HUES6 (cell line): ENCODE measurements around the gene TRIO.

Experiments
- H3K27ac ChIP-seq: 2 replicates; pipeline ENCODE4 v1.7.0; 2013; ENCODE audit warnings: low read depth, mild to moderate bottlenecking, low read length, inconsistent platforms
- H3K27me3 ChIP-seq: 2 replicates; pipeline ENCODE4 v1.6.1; 2013; ENCODE audit warnings: low read length; ENCODE audit not compliant: control insufficient read depth, insufficient read depth
- H3K36me3 ChIP-seq: 2 replicates; pipeline ENCODE4 v1.6.1; 2013; ENCODE audit warnings: low read length; ENCODE audit not compliant: control insufficient read depth, insufficient read depth
- H3K4me1 ChIP-seq: 2 replicates; pipeline ENCODE4 v1.6.1; 2013; ENCODE audit warnings: low read length; ENCODE audit not compliant: control insufficient read depth, insufficient read depth
- H3K4me3 ChIP-seq: 2 replicates; pipeline ENCODE4 v1.5.1; 2013; ENCODE audit warnings: low read depth, low read length
- H3K9ac ChIP-seq: one replicate; pipeline ENCODE4 v1.6.1; 2013; ENCODE audit warnings: mild to moderate bottlenecking, low read length
- H3K9me3 ChIP-seq: 2 replicates; pipeline ENCODE4 v1.6.1; 2013; ENCODE audit warnings: low read depth, low read length; ENCODE audit not compliant: control insufficient read depth, insufficient read depth

The TRIO gene

GRCh38 chr5:14147210-14147609, 4.1 kb downstream of the TRIO start:
- H3K9me3 ChIP-seq: no peaks in the 10 kb centered on the region
- no peak overlapping the region for H3K4me3 ChIP-seq
- H3K27ac ChIP-seq: no peak overlapping the region
- H3K4me1 ChIP-seq: peaks cover 55% of the 10 kb centered on the region
- H3K36me3 ChIP-seq: no peaks in the 10 kb centered on the region
- no peaks in the 10 kb centered on the region for H3K27me3 ChIP-seq
- H3K9ac ChIP-seq: no peak overlapping the region

DNA sequence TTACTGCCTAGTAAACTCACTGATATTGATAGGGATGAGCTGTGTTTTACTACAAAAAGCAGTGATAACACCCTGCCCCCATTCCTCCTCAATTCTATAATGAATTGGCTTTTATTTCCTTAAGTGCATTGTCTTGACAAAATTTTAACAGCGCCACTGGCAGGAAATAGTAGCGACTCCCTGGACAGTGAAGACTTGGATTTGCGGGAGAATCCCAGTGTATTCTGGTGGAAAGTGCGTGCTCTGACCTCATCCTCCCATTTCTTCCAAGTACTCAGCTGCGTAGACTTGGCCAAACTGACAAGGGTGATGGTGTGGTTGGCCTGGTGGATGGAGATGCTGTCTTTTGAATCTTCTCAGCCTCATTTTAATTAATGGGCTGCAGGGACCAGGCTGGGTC, 5.3 kb downstream of the TRIO start:
- Histone ChIP-seq H3K4me1 (peaks cover 65% of the 10 kb centered on the region), H3K27ac (no peak overlapping the region), H3K4me3 (0 out of 2 replicates have a peak overlapping the region, but pooled peaks have one; percentile 9), H3K27me3 (no peaks in the 10 kb centered on the region), H3K9me3 (no peaks in the 10 kb centered on the region), H3K36me3 (no peaks in the 10 kb centered on the region), H3K9ac (no peak overlapping the region)

GRCh38 chr5:14148890-14149671, 5.9 kb downstream of the TRIO start:
- Histone ChIP-seq H3K4me3 (0 out of 2 replicates have a peak overlapping the region, but pooled peaks have one; percentile 9), H3K27me3 (no peaks in the 10 kb centered on the region), H3K9ac (no peak overlapping the region), H3K4me1 (peaks cover 71% of the 10 kb centered on the region), H3K9me3 (no peaks in the 10 kb centered on the region), H3K27ac (no peak overlapping the region), H3K36me3 (no peaks in the 10 kb centered on the region)

DNA sequence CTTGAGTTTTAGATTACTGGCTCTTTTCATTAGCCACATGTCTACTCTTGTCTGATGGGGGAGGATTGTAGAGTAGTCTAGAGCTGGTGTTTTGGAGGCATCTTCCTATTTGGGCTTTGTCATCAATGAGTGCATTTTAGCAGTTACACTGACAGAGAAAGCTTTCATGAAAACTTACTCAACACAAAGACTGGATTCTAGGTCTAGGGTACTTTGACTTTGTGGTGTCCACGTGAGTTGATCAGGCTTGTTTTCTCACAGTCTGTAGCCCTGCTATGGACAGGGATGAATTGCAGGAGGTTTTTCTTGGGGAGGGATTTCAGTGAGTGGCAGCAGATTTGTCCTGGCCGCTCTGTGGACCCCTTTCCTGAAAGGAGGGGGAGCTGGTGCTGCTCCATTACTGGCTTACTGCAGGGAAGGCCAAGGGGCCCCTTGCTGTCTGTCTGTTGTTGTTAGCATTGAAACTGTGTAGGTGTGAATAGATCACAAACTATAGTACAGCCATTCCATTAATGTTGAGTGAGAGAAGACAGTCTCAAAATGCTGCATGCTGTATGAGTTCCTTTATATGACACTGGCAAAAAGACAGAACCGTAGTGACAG, 6.6 kb downstream of the TRIO start:
- Histone ChIP-seq H3K27me3 (no peaks in the 10 kb centered on the region), H3K4me1 (peaks cover 78% of the 10 kb centered on the region), H3K4me3 (no peak overlapping the region), H3K36me3 (no peaks in the 10 kb centered on the region), H3K9ac (no peak overlapping the region), H3K9me3 (no peaks in the 10 kb centered on the region), H3K27ac (no peak overlapping the region)

DNA sequence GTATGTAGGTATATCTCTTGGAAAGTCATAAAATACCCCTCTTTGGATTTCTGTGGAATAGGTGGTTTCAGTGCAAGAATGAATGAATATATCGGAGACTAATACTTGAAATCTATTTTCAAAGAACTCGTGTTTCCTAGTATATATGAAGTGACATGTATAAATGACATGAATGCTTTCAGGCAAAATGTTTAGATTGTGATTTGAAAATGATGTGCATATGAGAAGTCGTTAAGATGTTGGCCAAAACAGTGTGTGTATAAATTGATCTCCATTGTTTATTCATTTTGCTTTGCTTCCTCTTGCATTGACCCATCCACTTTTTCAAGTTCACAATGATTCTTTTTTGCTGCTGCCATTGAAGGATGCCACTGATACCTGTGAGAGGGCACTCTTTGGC, 8.3 kb downstream of the TRIO start:
- Histone ChIP-seq H3K9ac (no peak overlapping the region), H3K36me3 (no peaks in the 10 kb centered on the region), H3K4me1 (peaks cover 82% of the 10 kb centered on the region), H3K9me3 (no peaks in the 10 kb centered on the region), H3K27ac (no peak overlapping the region), H3K27me3 (no peaks in the 10 kb centered on the region), H3K4me3 (no peak overlapping the region)

DNA sequence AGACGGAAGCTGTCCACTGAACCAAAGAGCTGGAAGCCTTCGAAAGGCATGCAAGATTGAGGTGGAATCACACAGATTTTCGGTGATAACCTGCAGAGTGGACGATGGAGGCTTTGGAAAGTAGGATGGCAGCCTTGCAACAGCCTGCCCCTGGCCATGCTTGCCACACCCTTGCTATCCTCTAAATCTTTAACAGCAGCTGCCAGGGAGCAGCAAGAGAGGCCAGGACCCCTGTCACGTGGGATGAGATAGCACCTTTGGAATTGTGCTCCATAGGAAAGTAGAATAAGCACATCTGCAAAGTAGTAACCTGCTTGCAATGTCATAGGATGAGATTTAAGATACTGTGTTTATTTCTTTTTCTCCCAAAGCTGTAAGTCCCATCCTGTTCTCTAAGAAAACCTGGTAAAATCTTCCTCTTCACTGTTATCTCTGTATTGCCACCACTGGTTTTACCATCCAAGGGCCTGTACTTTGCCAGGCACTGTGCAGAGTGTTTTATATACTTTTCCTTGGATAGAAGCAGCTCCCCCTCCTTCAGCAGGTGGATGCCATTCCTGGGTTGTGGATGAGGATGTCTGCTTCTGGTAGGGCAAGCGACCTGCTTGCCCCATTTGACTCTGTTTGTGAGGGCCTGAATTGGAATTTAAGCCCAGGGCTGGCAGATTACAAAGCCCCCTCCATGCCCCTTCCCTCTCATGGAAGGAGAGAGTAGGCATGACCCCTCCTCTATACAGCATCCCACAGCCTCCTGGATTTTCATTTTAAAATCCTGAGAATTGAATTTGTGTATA, 10.1 kb downstream of the TRIO start:
- Histone ChIP-seq H3K36me3 (no peaks in the 10 kb centered on the region), H3K27ac (no peak overlapping the region), H3K4me3 (peak overlapping the region; percentile 31; the same call in 1 of the 2 replicates), H3K9ac (no peak overlapping the region), H3K9me3 (no peaks in the 10 kb centered on the region), H3K4me1 (peaks cover 73% of the 10 kb centered on the region), H3K27me3 (no peaks in the 10 kb centered on the region)

DNA sequence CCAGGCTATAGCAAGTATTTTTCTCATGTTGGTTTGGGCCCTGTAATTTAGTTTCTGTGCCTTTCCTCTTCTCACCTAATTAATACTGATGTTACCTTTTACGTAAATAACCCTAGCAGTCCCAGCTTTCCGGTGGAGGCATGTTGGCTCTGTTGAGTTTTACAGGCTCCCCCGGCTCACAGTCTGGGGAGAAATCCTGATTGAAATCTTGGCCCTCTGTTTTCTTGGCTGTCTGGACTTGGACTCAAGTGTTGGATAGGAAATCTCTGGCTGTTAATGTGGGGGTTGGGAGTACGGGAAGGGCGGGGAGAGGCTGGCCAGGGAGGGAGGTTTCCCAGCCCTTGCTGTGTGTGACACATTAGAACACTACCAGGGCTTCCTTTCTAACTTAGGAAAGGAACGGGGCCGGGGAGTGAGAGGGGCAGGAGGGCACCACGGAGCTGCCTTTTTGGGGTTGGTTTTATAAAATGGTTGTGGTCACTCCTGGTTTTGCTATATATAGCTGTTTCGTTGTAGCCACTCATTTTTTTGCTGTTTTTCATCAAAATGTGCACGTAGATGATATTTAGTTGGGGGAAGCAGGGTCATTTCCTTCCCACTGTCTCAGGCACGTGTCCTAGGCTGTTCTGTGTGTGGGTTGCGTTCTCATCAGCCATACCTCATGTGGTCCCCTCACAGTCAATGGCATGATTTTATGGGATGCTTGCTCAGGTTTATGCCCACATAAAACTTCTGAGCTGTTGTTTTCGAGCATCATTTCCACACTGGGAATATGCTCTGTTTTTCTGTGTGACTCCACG, 11.0 kb downstream of the TRIO start:
- peak overlapping the region; percentile 31 for H3K4me3 ChIP-seq

DNA sequence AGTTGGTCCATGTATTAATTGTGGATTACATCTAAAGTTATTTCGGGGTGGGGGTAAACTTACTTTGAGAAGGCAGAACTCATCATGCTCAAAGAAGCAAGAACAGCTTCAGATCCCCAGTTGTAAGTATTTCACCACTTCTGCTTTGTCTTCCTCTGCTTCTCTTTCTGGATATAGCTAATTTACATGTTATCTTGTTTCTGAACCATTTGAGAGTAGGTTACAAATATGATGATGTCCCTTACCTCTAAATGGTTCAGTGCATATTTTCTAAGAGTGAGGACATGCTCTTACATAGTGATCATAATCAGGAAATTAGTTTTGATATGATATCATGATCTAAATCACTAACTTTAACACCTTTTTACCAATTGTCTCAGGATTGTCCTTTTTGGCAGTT, 11.9 kb downstream of the TRIO start:
- H3K4me3 ChIP-seq: no peak overlapping the region
- no peaks in the 10 kb centered on the region for H3K9me3 ChIP-seq
- no peak overlapping the region for H3K9ac ChIP-seq
- H3K27ac ChIP-seq: no peak overlapping the region
- no peaks in the 10 kb centered on the region for H3K36me3 ChIP-seq
- H3K27me3 ChIP-seq: no peaks in the 10 kb centered on the region
- H3K4me1 ChIP-seq: peaks cover 58% of the 10 kb centered on the region

More for the DNA sequence above, 11.0 kb downstream of the TRIO start:
- Histone ChIP-seq H3K27ac (no peak overlapping the region), H3K27me3 (no peaks in the 10 kb centered on the region), H3K36me3 (no peaks in the 10 kb centered on the region), H3K9me3 (no peaks in the 10 kb centered on the region), H3K9ac (no peak overlapping the region), H3K4me1 (peaks cover 65% of the 10 kb centered on the region)

- no peak overlapping the region for H3K9ac ChIP-seq
- no peak overlapping the region for H3K4me3 ChIP-seq
- no peaks in the 10 kb centered on the region for H3K27me3 ChIP-seq
- peaks cover 60% of the 10 kb centered on the region for H3K4me1 ChIP-seq
- 0 out of 2 replicates have a peak overlapping the region, but pooled peaks have one; percentile 20 for H3K27ac ChIP-seq
- no peaks in the 10 kb centered on the region for H3K9me3 ChIP-seq
- H3K36me3 ChIP-seq: no peaks in the 10 kb centered on the region
Observed at GRCh38 chr5:14155739-14156138, 12.6 kb downstream of the TRIO start.

DNA sequence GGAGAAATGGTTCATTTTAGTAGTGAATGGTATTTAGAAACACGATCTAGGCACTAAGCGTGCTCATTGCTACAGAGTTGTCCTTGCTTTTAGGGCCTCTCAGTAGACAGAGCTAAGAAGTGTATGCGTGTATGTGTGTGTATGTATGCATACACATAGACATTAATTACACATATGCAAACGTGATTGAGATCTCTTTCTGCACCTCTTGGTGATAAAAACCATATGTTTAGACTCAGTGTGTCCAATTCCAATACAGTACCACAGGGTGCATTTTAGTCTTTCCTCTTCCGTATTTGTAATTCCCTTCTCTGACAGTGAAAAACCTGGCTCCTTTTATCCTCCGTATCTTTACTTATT, 13.1 kb downstream of the TRIO start:
- H3K9ac ChIP-seq: no peak overlapping the region
- no peaks in the 10 kb centered on the region for H3K36me3 ChIP-seq
- H3K4me1 ChIP-seq: peaks cover 58% of the 10 kb centered on the region
- H3K9me3 ChIP-seq: no peaks in the 10 kb centered on the region; the same call in 1 of the 2 replicates
- H3K27ac ChIP-seq: 0 out of 2 replicates have a peak overlapping the region, but pooled peaks have one; percentile 20
- peak overlapping the region; percentile 13; the same call in 1 of the 2 replicates for H3K4me3 ChIP-seq
- H3K27me3 ChIP-seq: no peaks in the 10 kb centered on the region
